ENCODE results near the gene CPNE6.

CPNE6 gene

DNA sequence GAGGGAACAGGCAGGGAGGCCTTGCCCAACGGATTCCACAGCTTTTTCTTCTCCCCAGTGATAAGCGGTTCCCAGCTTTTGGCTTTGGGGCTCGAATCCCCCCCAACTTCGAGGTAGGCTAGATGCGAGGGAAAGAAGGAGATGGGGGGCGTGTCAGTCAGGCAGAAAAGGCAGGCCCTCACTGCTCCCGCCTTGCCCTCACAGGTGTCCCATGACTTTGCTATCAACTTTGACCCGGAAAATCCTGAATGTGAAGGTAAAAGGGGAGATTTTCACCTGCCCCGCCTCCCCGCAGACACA, 4.9 kb downstream of the CPNE6 start:
- Histone ChIP-seq H3K4me2 (ENCODE audit: low read depth, low read length, poor library complexity, severe bottlenecking) (no peak overlapping the region), H2AFZ (ENCODE audit: low read depth, low read length, severe bottlenecking) (no peak overlapping the region), H3K79me2 (ENCODE audit: insufficient read depth, low read length) (no peaks in the 10 kb centered on the region), H3F3A (ENCODE audit: insufficient read depth) (no peaks in the 10 kb centered on the region), H3K9ac (ENCODE audit: low read length) (no peak overlapping the region), H3K9me2 (replicated peaks; ENCODE audit: insufficient read depth, low read length) (no peaks in the 10 kb centered on the region), H3K27ac (ENCODE audit: low read depth, low read length) (no peak overlapping the region), H3K27me3 (ENCODE audit: low read length) (no peaks in the 10 kb centered on the region), H4K20me1 (ENCODE audit: low read depth, low read length) (no peaks in the 10 kb centered on the region), H3K4me3 (ENCODE audit: insufficient read depth, low read length, poor library complexity, severe bottlenecking) (no peak overlapping the region), H3K9me3 (ENCODE audit: insufficient read depth, low read length) (no peaks in the 10 kb centered on the region), H3K36me3 (ENCODE audit: low read length) (no peaks in the 10 kb centered on the region)
- TF ChIP-seq CTCF (IDR thresholded peaks at IDR 0.05; ENCODE audit: insufficient read depth, low read length, poor library complexity, severe bottlenecking) (no peak), EZH2phosphoT487 (conservative IDR thresholded peaks at IDR 0.05; ENCODE audit: low read length) (no peak)

GRCh38 chr14:24077086-24077485, 5.7 kb downstream of the CPNE6 start:
- Histone ChIP-seq H3K9me2 (replicated peaks; ENCODE audit: insufficient read depth, low read length) (no peaks in the 10 kb centered on the region), H2AFZ (ENCODE audit: low read depth, low read length, severe bottlenecking) (no peak overlapping the region), H4K20me1 (ENCODE audit: low read depth, low read length) (no peaks in the 10 kb centered on the region), H3K79me2 (ENCODE audit: insufficient read depth, low read length) (no peaks in the 10 kb centered on the region), H3K9ac (ENCODE audit: low read length) (no peak overlapping the region), H3K36me3 (ENCODE audit: low read length) (no peaks in the 10 kb centered on the region), H3K27ac (ENCODE audit: low read depth, low read length) (no peak overlapping the region), H3K27me3 (ENCODE audit: low read length) (no peaks in the 10 kb centered on the region), H3K4me2 (ENCODE audit: low read depth, low read length, poor library complexity, severe bottlenecking) (no peak overlapping the region), H3F3A (ENCODE audit: insufficient read depth) (0 out of 2 replicates have a peak, but pooled peaks cover 1% of the 10 kb centered on the region), H3K9me3 (ENCODE audit: insufficient read depth, low read length) (no peaks in the 10 kb centered on the region), H3K4me3 (ENCODE audit: insufficient read depth, low read length, poor library complexity, severe bottlenecking) (no peak overlapping the region)
- TF ChIP-seq EZH2phosphoT487 (conservative IDR thresholded peaks at IDR 0.05; ENCODE audit: low read length) (no peak), CTCF (IDR thresholded peaks at IDR 0.05; ENCODE audit: insufficient read depth, low read length, poor library complexity, severe bottlenecking) (no peak)

DNA sequence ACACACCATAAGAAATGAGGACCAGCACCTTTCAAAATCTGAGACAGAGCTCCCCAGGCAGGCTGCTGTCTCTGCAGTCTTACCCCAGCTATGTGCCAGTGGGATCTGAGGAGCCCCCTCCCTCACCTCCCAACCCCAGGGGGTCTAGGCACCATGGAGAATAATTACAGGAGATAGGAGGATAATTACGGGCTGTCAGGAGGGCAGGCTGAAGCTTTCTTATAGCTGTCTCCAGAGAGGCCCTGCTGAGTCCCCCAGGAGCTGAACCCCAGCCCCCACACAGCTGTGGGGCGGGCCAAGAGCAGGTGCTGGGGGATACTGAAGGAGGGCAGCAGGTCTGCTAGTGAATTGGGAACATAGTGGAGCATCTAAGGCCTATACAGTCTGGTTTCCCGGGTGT, 6.8 kb downstream of the CPNE6 start:
- H3K4me2 ChIP-seq (ENCODE audit: low read depth, low read length, poor library complexity, severe bottlenecking), result no peak overlapping the region
- no peak for TF ChIP-seq EZH2phosphoT487 (conservative IDR thresholded peaks at IDR 0.05; ENCODE audit: low read length)
- no peak for TF ChIP-seq CTCF (IDR thresholded peaks at IDR 0.05; ENCODE audit: insufficient read depth, low read length, poor library complexity, severe bottlenecking)
- no peaks in the 10 kb centered on the region for H3K27me3 ChIP-seq (ENCODE audit: low read length)
- no peak overlapping the region for H3K9ac ChIP-seq (ENCODE audit: low read length)
- no peaks in the 10 kb centered on the region for H4K20me1 ChIP-seq (ENCODE audit: low read depth, low read length)
- H2AFZ ChIP-seq (ENCODE audit: low read depth, low read length, severe bottlenecking), result no peak overlapping the region
- H3K9me3 ChIP-seq (ENCODE audit: insufficient read depth, low read length), result no peaks in the 10 kb centered on the region
- H3K27ac ChIP-seq (ENCODE audit: low read depth, low read length), result no peak overlapping the region
- 0 out of 2 replicates have a peak, but pooled peaks cover 3% of the 10 kb centered on the region for H3F3A ChIP-seq (ENCODE audit: insufficient read depth)
- H3K36me3 ChIP-seq (ENCODE audit: low read length), result no peaks in the 10 kb centered on the region
- H3K4me3 ChIP-seq (ENCODE audit: insufficient read depth, low read length, poor library complexity, severe bottlenecking), result no peak overlapping the region
- no peaks in the 10 kb centered on the region for H3K9me2 ChIP-seq (replicated peaks; ENCODE audit: insufficient read depth, low read length)
- no peaks in the 10 kb centered on the region for H3K79me2 ChIP-seq (ENCODE audit: insufficient read depth, low read length)
